Skin of body (tissue), 1 donor: ENCODE results near the gene SERPINA5. TPM values are rescaled to one million over a fixed set of nuclear protein-coding genes. Genes with fewer than 3 reads are reported as not detected.

Experiments used
- total RNA-seq: library from RNA; depleted of rRNA; stranded (reverse); fragments of >200 nt; gene quantifications from one replicate; pipeline ENCODE4 v1.2.3, GENCODE V29; 2014

SERPINA5 gene
- total RNA-seq, 1 donor from 2014 or later, result 0.20 TPM

Other genes with a start within 250 kb of the SERPINA5 start
- gene SERPINA2, start 214.7 kb upstream of the SERPINA5 start, total RNA-seq, result not detected
- 11.1 TPM for gene SERPINA1, start 192.8 kb upstream of the SERPINA5 start, total RNA-seq
- gene SERPINA11, start 128.6 kb upstream of the SERPINA5 start, total RNA-seq, result 0.69 TPM
- 3.3 TPM for gene SERPINA9, start 105.2 kb upstream of the SERPINA5 start, total RNA-seq
- 16.9 TPM for gene SERPINA12, start 72.0 kb upstream of the SERPINA5 start, total RNA-seq
- gene SERPINA4, start 20.0 kb upstream of the SERPINA5 start, total RNA-seq, result 0.49 TPM
- gene SERPINA3, start 31.0 kb downstream of the SERPINA5 start, total RNA-seq, result 14.0 TPM
- gene GSC, start 188.7 kb downstream of the SERPINA5 start, total RNA-seq, result 0.99 TPM